ENCODE data around the gene RSRC1.

DNA sequence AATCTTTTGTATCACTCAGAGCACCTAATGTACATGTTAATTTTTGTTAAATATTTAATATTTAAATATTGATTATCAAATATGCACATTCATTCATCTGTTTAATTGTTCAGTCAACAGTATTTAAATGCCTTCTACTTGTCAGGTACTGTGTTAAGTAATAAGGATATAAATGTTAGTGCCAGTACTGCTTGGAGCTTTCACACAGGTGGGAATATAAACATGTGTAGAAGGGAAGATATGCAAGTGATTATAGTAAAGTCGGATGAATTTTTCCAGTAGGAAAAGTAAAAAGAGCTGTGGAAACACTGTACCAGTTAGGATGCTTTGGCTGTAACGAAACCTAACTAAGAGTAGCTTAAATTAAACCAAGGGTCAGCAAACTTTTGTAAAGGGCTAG is 95.4 kb downstream of the RSRC1 start:
- TF ChIP-seq, protein P1, sequence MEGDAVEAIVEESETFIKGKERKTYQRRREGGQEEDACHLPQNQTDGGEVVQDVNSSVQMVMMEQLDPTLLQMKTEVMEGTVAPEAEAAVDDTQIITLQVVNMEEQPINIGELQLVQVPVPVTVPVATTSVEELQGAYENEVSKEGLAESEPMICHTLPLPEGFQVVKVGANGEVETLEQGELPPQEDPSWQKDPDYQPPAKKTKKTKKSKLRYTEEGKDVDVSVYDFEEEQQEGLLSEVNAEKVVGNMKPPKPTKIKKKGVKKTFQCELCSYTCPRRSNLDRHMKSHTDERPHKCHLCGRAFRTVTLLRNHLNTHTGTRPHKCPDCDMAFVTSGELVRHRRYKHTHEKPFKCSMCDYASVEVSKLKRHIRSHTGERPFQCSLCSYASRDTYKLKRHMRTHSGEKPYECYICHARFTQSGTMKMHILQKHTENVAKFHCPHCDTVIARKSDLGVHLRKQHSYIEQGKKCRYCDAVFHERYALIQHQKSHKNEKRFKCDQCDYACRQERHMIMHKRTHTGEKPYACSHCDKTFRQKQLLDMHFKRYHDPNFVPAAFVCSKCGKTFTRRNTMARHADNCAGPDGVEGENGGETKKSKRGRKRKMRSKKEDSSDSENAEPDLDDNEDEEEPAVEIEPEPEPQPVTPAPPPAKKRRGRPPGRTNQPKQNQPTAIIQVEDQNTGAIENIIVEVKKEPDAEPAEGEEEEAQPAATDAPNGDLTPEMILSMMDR (IDR thresholded peaks at IDR 0.05; ENCODE audit: borderline replicate concordance, extremely low read depth, low read length, poor library complexity, severe bottlenecking), result no peak
- no peak for TF ChIP-seq EZH2 (IDR thresholded peaks at IDR 0.05; ENCODE audit: borderline replicate concordance, low read depth, low read length, severe bottlenecking)
